HTERT RPE-1 (cell line): ENCODE measurements around the gene ATP13A3.

Experiments used
- in situ Hi-C: fragments of 300-500 bp; cut with MboI; formaldehyde crosslinking; loops from 4 replicates; pipeline ENCODE4 v1.14.3; 2020; ENCODE audit warnings: low sequenced_read_pairs

The ATP13A3 gene

DNA sequence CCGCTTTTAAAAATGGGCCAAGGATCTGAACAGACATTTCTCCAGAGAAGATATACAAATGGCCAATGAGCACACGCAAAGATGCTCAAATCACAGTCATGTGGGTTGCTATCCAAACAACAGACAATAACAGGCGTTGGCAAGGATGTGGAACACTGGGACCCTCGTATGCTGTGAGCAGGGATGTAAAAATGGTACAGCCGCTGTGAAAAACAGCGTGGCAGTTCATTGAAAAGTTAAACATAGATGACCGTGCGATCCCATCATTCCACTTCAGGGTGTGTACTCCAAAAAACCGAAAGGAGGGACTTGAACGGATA is 110.6 kb downstream of the ATP13A3 start:
- in situ Hi-C loops = no loop called here

DNA sequence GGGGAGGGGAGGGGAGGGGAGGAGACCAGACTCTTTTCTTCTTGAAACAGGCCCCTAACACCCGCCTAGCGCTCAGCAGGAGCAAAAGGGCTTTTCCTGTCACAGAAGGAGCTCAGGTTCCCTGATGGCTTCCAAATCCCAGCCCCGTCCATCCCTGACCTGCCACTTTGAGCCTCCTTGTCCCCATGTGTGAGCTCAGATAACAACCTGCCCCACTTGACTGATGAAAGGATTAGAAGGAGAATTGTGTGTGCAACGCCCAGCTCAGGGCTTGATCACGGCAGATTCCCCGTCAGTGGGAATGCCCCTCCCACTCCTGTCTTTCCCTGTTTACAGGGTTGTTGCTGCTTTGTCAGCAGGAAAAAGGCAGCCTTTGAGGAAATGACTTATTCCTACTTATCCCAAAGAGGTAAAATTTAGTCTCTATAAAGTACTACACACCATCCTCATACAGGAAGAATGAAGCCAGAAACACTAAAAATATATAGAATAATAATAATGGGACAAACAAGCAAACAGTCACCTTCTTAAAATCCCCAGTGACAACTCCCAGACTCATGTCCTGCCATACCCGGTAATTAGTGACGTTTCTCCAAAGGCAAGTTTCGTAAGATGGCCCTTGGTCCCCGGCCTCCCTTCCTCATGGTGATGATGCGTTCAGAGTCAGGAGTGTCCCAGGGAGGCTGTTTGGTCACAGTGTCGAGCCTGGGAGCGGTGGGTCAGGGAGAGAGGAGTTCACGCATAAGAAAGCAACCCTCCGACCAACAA is 111.1 kb downstream of the ATP13A3 start:
- in situ Hi-C loops = no loop called here

DNA sequence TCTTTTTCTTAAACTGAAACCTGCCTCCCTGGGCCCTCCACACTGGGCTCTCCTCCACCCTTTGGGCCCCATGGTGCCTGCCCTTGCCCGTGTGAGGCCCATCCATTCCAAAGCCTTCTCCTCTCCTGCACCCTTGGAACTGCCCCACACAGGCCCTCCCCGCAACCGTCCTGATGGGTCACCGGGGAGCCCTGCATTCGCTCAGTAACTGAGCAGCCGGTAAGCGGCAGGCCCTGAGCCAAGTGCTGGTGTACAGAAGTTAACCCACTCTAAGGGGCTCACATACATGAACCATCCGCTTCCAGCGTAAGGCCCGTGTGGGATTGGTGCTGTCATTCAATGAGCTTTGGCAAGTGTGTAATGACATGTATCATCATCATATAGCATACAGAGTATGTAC is 111.9 kb downstream of the ATP13A3 start:
- in situ Hi-C loops = no loop called here

DNA sequence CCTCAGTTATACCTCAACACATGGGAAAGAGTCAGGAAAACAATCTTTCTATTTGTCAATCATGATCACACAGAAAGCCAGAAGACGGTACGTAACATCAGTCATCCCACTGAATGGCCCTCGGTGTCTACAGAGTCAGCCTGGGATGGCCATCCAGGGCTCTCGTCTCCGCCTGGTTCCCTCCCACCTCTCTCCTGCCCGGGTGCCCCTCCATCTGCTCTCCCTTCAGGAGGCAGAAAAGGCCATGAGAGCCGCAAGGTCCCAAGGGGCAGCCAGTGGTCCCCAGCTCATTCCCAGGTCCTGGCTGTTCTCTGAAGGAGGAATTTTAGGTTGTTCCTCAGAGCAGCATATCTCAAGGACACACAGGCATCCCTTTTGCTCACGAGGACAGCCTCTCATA is 112.9 kb downstream of the ATP13A3 start:
- in situ Hi-C loops = no loop called here

DNA sequence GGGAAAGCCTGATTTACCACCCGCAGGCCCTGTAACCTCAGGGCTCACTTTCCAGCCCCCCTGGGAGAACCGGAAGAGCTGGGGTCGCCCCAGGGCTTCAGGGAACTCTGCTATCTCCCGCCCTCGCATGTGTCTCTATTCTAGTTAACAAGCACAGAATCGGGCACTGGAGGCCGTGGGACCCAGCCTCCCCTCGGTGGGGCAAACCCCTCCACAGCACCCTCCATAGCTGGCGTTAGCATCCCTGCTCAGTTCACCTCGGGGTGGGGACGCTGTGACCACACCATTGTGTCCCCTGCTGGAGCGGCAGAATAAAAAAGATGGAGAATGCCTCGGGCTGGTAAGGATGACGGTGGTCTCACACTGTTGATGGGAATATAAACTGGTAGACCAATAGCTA is 113.8 kb downstream of the ATP13A3 start:
- in situ Hi-C loops = no loop called here

DNA sequence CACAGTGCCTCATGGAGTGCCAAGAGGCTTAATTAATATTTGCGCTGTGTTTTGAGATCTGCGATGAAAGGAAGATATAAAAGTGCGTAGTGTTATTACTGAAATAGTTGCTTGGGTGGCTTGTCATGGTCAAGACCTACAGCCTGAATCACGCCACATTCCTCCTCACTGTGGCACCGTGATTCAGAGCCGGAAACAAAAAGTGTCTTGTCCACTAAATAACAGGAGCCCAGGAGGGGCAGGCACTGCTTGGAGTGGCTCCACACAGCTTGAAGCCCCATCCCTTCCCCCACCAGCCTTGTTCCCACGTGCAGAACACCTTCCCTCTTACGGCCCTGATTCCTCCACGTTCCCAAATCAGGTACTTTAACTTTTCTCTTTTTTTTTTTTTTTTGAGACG is 116.0 kb downstream of the ATP13A3 start:
- in situ Hi-C loops = no loop called here

GRCh38 chr3:194369522-194370279 is 117.1 kb downstream of the ATP13A3 start, which contains the start of gene LRRC15:
Gene LRRC15 (minus strand): TSS chr3:194369743. CDS start chr3:194361043, 8,700 bp downstream.
- in situ Hi-C loops = no loop called here

GRCh38 chr3:194368918-194369317 is 117.9 kb downstream of the ATP13A3 start:
- in situ Hi-C loops = no loop called here

GRCh38 chr3:194367992-194368841 is 118.6 kb downstream of the ATP13A3 start:
- in situ Hi-C loops = no loop called here

- in situ Hi-C loops = no loop called here
These were observed 120.8 kb downstream of the ATP13A3 start for GRCh38 chr3:194365978-194366490.

GRCh38 chr3:194365526-194365925 is 121.3 kb downstream of the ATP13A3 start:
- in situ Hi-C loops = no loop called here

DNA sequence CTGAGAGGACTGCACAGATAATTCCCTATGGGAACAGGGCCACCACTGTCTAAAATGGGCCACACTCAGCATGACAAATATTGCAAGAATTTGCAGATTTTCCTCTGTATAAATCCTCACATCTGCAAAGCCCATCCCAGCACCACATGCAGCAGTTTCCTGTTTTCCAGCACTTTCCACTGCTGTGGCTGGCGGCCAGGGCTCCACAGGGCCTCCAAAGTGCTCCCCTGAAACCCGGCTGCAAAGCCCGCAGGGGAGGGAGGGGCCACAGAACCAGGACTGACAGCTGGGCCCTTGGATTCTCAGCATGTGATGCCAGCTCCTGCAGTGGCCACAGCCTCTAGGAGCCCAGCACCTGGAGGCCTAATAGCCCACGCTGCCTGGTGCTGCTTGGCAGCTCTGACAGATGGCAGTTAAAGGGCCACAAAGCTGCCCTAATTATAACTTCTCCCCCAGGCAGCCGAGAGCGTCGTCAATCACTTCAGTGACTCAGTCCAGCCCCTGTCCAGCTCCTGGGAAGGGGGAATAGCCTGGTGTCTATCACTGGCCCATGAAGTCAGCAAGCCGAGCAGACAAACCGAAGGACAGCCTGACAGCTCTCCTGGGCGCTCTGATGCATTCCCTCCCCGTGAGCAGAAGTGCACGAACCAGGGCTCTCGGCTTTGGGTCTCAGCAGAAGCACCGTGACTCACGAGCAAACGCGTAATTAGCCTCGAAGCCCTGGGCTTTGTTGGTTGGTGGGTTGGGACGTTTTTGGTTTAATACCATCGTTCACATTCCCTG is 122.0 kb downstream of the ATP13A3 start:
- in situ Hi-C loops = no loop called here

- in situ Hi-C loops = no loop called here
These were observed 122.5 kb downstream of the ATP13A3 start for GRCh38 chr3:194364314-194364651.

DNA sequence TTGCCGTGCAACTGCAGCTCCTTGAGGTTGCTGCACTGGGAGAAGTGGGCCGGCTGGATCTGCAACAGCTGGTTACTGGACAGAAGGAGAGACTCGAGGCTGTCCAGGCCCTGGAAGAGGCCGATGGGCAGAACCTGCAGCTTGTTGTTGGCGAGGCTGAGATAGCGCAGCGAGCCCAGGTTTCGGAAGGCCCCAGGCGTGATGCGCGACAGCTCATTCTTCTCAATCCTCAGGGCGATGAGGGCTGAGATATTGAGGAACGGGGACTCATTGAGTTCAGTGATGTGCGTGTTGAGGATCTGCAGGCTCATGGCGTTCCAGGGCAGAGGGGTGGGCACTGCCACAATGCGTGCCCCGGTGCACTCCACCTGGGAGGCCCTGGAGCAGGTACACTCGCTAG is 126.2 kb downstream of the ATP13A3 start:
- in situ Hi-C loops = no loop called here

DNA sequence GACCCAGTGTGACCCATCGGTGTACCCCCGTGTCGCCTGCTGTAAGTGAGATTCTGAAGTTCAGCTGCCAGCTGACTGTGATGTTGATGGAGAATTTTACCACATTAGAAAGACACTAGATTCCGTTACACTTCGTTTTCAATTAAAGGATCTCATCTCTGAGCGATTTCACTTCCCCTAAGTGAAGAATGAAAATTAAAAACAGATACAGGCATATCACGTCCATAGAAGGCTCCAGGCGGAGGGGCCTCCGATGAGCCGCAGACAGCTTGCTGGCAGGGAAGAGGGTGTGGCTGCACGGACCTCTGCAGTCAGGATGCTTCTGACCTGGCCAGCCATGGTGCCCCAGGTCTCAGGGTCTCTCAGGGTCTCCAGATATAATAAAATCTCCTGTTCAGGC is 129.1 kb downstream of the ATP13A3 start:
- in situ Hi-C loops = no loop called here

- in situ Hi-C loops = no loop called here
These were observed 131.4 kb downstream of the ATP13A3 start for GRCh38 chr3:194355379-194355778.

GRCh38 chr3:194354315-194354714 is 132.5 kb downstream of the ATP13A3 start:
- in situ Hi-C loops = no loop called here
